K562 (cell line): ENCODE measurements around the gene ZFPM1. TPM values are rescaled to one million over a fixed set of nuclear protein-coding genes. Genes with fewer than 3 reads are reported as not detected.

ENCODE experiments used
- CAMTA2 ChIP-seq: fragments of 250-450 bp; sonication (Bioruptor Pico); conservative IDR thresholded peaks from 2 replicates; pipeline ENCODE4 v1.5.1; 2022
- E2F8 ChIP-seq: fragments of 450-650 bp; IDR thresholded peaks from 2 replicates; pipeline ENCODE4 v1.7.1; 2018; ENCODE audit warnings: mild to moderate bottlenecking, low read depth; ENCODE audit not compliant: partially characterized antibody
- JUNB ChIP-seq: fragments of 450-650 bp; formaldehyde crosslinking; conservative IDR thresholded peaks from 2 replicates; pipeline ENCODE4 v1.4.0; 2020; ENCODE audit warnings: mild to moderate bottlenecking
- KDM5B ChIP-seq: fragments of 200-600 bp; sonication (generic); IDR thresholded peaks from 2 replicates; pipeline ENCODE4 v1.6.1; 2012; ENCODE audit warnings: low read depth, mild to moderate bottlenecking, moderate library complexity, low read length, control low read depth, inconsistent platforms; ENCODE audit not compliant: insufficient replicate concordance
- MYNN ChIP-seq, 2 experiments: sonication (generic); formaldehyde crosslinking in 1 of 2; IDR thresholded peaks; 2 replicates each; pipeline versions ENCODE4 v1.5.0 to v1.6.1; 2016 to 2020; ENCODE audit warnings: antibody characterized with exemption in 1 of 2, missing genetic modification reagents in 1 of 2
- PRMT5 ChIP-seq: sonication (generic); formaldehyde crosslinking; IDR thresholded peaks from 2 replicates; pipeline ENCODE4 v1.5.0; 2020; ENCODE audit warnings: missing genetic modification reagents
- STAG1 ChIP-seq: sonication (generic); formaldehyde crosslinking; IDR thresholded peaks from 2 replicates; pipeline ENCODE4 v1.5.0; 2020; ENCODE audit warnings: missing genetic modification reagents, borderline replicate concordance
- TAF15 ChIP-seq: fragments of 200-400 bp; formaldehyde crosslinking; IDR thresholded peaks from 2 replicates; pipeline ENCODE4 v1.6.1; 2017; ENCODE audit warnings: mild to moderate bottlenecking, low read depth, low read length, moderate library complexity
- TEAD1 ChIP-seq, 2 experiments: fragments of 450-650 bp in 1 of 2; sonication (generic) in 1 of 2; formaldehyde crosslinking; IDR thresholded peaks; 2 replicates each; pipeline versions ENCODE4 v1.4.0 to v1.8.0; 2020 to 2022; ENCODE audit warnings: mild to moderate bottlenecking in 2 of 2, missing genetic modification reagents in 1 of 2
- ZNF766 ChIP-seq: fragments of 200-800 bp; sonication (Bioruptor generic); conservative IDR thresholded peaks from 2 replicates; pipeline ENCODE4 v1.6.1; 2016; ENCODE audit warnings: missing genetic modification characterization, missing compliant biosample characterization
- polyA plus RNA-seq, 8 experiments: library from polyadenylated mRNA; depleted of rRNA in 4 of 8; stranded (reverse) in 5 of 8; unstranded in 3 of 8; fragments of >200 nt; fragmentation: Nextera tagmentation in 2 of 8; fragmentation: Illumina TruSeq in 1 of 8; extraction: Ambion mirVana in 2 of 8; extraction: Trizol in 1 of 8; gene quantifications; 2 replicates each; pipeline versions ENCODE4 v1.2.1 to v1.2.3, GENCODE V29; 2011 to 2014; ENCODE audit warnings: inconsistent platforms in 1 of 8, missing spikeins in 1 of 8
- total RNA-seq, 7 experiments: library from RNA; depleted of rRNA in 6 of 7; stranded (reverse); fragments of >200 nt in 6 of 7; fragmentation: Illumina TruSeq in 2 of 7; extraction: Trizol in 2 of 7; gene quantifications; 2 replicates each; pipeline versions ENCODE4 v1.2.1 to v1.2.3, GENCODE V29; 2011 to 2021; ENCODE audit warnings: low replicate concordance in 1 of 7
- TF ChIP-seq, protein P1 (sequence below): fragments of 250-450 bp; sonication (Bioruptor Pico); IDR thresholded peaks from 2 replicates; pipeline ENCODE4 v1.4.0; 2020; ENCODE audit warnings: mild to moderate bottlenecking, moderate library complexity
- TF ChIP-seq, protein P2 (sequence below): sonication (generic); formaldehyde crosslinking; IDR thresholded peaks from 2 replicates; pipeline ENCODE4 v1.8.0; 2022; ENCODE audit warnings: mild to moderate bottlenecking, missing genetic modification reagents

ZFPM1 gene
- total and polyA plus RNA-seq, 9 of the 15 experiments (the other 6 are each of a cell fraction or from before 2014, with no cell fraction given): 0.03 to 35.9 (median 1.4) TPM

DNA sequence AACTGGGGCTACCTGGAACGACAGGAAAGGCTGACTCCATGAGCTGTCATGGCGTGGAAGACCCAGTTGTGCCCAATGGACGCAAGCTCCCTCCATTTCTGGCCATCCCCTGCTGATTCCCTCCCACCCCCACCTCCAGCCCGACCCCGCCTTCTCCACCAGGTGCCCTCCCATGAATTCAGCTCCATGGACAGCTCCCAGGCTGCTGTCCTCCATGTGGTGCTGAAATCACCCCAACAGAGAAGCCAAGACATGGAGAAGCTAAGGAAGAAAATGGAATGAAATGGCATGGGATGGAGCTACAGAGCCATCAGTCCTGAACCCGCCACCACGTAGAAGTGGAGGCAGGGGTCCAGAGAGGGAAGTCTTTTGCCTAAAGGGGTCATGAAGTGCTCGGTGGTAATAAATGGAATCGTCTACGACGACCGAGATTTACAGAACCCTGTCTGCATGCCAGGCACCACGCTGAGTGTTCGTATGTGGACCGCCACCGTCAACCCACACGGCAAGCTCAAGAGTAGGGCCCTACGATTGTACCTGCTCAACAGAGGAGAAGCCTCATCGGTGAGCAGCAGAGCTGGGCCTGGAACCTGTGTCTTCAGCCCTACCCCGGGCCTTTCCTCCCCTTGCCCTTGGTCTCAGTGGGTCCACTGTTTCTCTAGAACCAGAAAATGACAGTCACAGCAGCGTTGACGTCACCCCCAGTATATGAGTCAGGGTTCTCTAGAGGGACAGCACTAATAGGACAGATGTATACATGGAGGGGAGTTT lies 107.8 kb downstream of the ZFPM1 start (continued):
- TF ChIP-seq TEAD1 (CRISPR knock-in tag; IDR thresholded peaks at IDR 0.05) (peak in 1 of 2 experiments; percentile 97; a peak in 2 of 4 replicates), STAG1 (CRISPR knock-in tag) (peak; percentile 95), KDM5B (peak; percentile 3), TAF15 (no peak), JUNB (0 out of 2 replicates have a peak, but pooled peaks have one; percentile 38), E2F8 (peak; percentile 63), CAMTA2 (no peak), PRMT5 (CRISPR knock-in tag) (peak; percentile 99), ZNF766 (CRISPR knock-in tag) (peak; percentile 98), MYNN (IDR thresholded peaks at IDR 0.05) (no peak), MYNN (CRISPR knock-in tag; IDR thresholded peaks at IDR 0.05) (peak; percentile 96)
- TF ChIP-seq, protein P1, sequence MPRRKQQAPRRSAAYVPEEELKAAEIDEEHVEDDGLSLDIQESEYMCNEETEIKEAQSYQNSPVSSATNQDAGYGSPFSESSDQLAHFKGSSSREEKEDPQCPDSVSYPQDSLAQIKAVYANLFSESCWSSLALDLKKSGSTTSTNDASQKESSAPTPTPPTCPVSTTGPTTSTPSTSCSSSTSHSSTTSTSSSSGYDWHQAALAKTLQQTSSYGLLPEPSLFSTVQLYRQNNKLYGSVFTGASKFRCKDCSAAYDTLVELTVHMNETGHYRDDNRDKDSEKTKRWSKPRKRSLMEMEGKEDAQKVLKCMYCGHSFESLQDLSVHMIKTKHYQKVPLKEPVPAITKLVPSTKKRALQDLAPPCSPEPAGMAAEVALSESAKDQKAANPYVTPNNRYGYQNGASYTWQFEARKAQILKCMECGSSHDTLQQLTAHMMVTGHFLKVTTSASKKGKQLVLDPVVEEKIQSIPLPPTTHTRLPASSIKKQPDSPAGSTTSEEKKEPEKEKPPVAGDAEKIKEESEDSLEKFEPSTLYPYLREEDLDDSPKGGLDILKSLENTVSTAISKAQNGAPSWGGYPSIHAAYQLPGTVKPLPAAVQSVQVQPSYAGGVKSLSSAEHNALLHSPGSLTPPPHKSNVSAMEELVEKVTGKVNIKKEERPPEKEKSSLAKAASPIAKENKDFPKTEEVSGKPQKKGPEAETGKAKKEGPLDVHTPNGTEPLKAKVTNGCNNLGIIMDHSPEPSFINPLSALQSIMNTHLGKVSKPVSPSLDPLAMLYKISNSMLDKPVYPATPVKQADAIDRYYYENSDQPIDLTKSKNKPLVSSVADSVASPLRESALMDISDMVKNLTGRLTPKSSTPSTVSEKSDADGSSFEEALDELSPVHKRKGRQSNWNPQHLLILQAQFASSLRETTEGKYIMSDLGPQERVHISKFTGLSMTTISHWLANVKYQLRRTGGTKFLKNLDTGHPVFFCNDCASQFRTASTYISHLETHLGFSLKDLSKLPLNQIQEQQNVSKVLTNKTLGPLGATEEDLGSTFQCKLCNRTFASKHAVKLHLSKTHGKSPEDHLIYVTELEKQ (CRISPR knock-in tag): no peak
- TF ChIP-seq, protein P2, sequence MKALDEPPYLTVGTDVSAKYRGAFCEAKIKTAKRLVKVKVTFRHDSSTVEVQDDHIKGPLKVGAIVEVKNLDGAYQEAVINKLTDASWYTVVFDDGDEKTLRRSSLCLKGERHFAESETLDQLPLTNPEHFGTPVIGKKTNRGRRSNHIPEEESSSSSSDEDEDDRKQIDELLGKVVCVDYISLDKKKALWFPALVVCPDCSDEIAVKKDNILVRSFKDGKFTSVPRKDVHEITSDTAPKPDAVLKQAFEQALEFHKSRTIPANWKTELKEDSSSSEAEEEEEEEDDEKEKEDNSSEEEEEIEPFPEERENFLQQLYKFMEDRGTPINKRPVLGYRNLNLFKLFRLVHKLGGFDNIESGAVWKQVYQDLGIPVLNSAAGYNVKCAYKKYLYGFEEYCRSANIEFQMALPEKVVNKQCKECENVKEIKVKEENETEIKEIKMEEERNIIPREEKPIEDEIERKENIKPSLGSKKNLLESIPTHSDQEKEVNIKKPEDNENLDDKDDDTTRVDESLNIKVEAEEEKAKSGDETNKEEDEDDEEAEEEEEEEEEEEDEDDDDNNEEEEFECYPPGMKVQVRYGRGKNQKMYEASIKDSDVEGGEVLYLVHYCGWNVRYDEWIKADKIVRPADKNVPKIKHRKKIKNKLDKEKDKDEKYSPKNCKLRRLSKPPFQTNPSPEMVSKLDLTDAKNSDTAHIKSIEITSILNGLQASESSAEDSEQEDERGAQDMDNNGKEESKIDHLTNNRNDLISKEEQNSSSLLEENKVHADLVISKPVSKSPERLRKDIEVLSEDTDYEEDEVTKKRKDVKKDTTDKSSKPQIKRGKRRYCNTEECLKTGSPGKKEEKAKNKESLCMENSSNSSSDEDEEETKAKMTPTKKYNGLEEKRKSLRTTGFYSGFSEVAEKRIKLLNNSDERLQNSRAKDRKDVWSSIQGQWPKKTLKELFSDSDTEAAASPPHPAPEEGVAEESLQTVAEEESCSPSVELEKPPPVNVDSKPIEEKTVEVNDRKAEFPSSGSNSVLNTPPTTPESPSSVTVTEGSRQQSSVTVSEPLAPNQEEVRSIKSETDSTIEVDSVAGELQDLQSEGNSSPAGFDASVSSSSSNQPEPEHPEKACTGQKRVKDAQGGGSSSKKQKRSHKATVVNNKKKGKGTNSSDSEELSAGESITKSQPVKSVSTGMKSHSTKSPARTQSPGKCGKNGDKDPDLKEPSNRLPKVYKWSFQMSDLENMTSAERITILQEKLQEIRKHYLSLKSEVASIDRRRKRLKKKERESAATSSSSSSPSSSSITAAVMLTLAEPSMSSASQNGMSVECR: peak; percentile 100
